ENCODE data around the gene BYSL. TPM values are rescaled to one million over a fixed set of nuclear protein-coding genes. Genes with fewer than 3 reads are reported as not detected.

BYSL gene
- total RNA-seq, 2 donors from 2014 or later: 5.3 to 11.6 TPM

GRCh38 chr6:41938590-41939175, 17.4 kb downstream of the BYSL start:
- H3K36me3 ChIP-seq: peaks cover 26% of the 10 kb centered on the region
- H3K27ac ChIP-seq: no peak overlapping the region
- DNase-seq (ENCODE audit: low spot score) (no peak), ATAC-seq (ENCODE audit: insufficient number of reproducible peaks, low FRiP score, low read depth) (no peak)
- H3K4me3 ChIP-seq: no peak overlapping the region
- TF ChIP-seq CTCF (IDR thresholded peaks at IDR 0.05): no peak
- peaks cover 31 to 41% of the 10 kb centered on the region in 2 donors for H3K4me1 ChIP-seq (ENCODE audit: control insufficient read depth in 1 of 2, low read depth in 2 of 2)
- no peaks in the 10 kb centered on the region for H3K27me3 ChIP-seq (replicated peaks; ENCODE audit: insufficient read depth)
- no peaks in the 10 kb centered on the region for H3K9me3 ChIP-seq

- no peak for TF ChIP-seq CTCF (IDR thresholded peaks at IDR 0.05)
- Histone ChIP-seq H3K36me3 (peaks cover 21% of the 10 kb centered on the region), H3K27me3 (replicated peaks; ENCODE audit: insufficient read depth) (no peaks in the 10 kb centered on the region), H3K4me1 (ENCODE audit: control insufficient read depth in 1 of 2, low read depth in 2 of 2) (peaks cover 31 to 41% of the 10 kb centered on the region in 2 donors), H3K27ac (peak overlapping the region; percentile 29 to 65), H3K9me3 (no peaks in the 10 kb centered on the region), H3K4me3 (peak overlapping the region; percentile 83)
- DNase-seq (ENCODE audit: low spot score) (no peak), ATAC-seq (ENCODE audit: insufficient number of reproducible peaks, low FRiP score, low read depth) (no peak)
Measured at GRCh38 chr6:41939176-41939847, 18.0 kb downstream of the BYSL start.

- Histone ChIP-seq H3K36me3 (peaks cover 16% of the 10 kb centered on the region), H3K27ac (peak overlapping the region; percentile 55 to 65), H3K27me3 (replicated peaks; ENCODE audit: insufficient read depth) (no peaks in the 10 kb centered on the region), H3K4me3 (peak overlapping the region; percentile 83), H3K9me3 (no peaks in the 10 kb centered on the region), H3K4me1 (ENCODE audit: control insufficient read depth in 1 of 2, low read depth in 2 of 2) (peaks cover 31 to 41% of the 10 kb centered on the region in 2 donors)
- ATAC-seq (ENCODE audit: insufficient number of reproducible peaks, low FRiP score, low read depth): no peak
- DNase-seq (ENCODE audit: low spot score): no peak
- TF ChIP-seq CTCF (IDR thresholded peaks at IDR 0.05): no peak
Measured at GRCh38 chr6:41939848-41940758, 18.8 kb downstream of the BYSL start.

- DNase-seq (ENCODE audit: low spot score) (no peak), ATAC-seq (ENCODE audit: insufficient number of reproducible peaks, low FRiP score, low read depth) (no peak)
- Histone ChIP-seq H3K4me3 (peak overlapping the region; percentile 83), H3K36me3 (peaks cover 8% of the 10 kb centered on the region), H3K27ac (peak overlapping the region; percentile 55 to 65), H3K4me1 (ENCODE audit: control insufficient read depth in 1 of 2, low read depth in 2 of 2) (peaks cover 31 to 39% of the 10 kb centered on the region in 2 donors), H3K9me3 (no peaks in the 10 kb centered on the region), H3K27me3 (replicated peaks; ENCODE audit: insufficient read depth) (no peaks in the 10 kb centered on the region)
- no peak for TF ChIP-seq CTCF (IDR thresholded peaks at IDR 0.05)
Measured at GRCh38 chr6:41940759-41941279, 19.5 kb downstream of the BYSL start.

All from thoracic aorta (tissue), 2 donors.